K562 (cell line): ENCODE results near the gene AP2A2. TPM values are rescaled to one million over a fixed set of nuclear protein-coding genes. Genes with fewer than 3 reads are reported as not detected.

ENCODE experiments used
- ATAC-seq: fragments of 200-7000 bp; cut with Tn5 transposase; 3 replicates; pipeline ENCODE4 v1.9.1; 2020; ENCODE audit warnings: moderate library complexity
- BruUV-seq: library from RNA; stranded (reverse); fragments of 400-500 nt; replicated peaks from 2 replicates; lab custom pipeline; 2021; lab: Mats Ljungman, UMichigan
- CTCF ChIA-PET: fragments of 300-600 bp; formaldehyde crosslinking; extraction: SDS; loops from one replicate; lab custom pipeline; 2021; ENCODE audit warnings: low intra/inter-chr PET ratio; lab: Yijun Ruan, JAX
- POLR2A ChIA-PET: fragments of 300-600, 350-650 bp; sonication (Branson Sonifier 250); formaldehyde crosslinking; extraction: SDS; loops from one replicate; lab custom pipeline; 2021; ENCODE audit warnings: antibody characterized with exemption, inconsistent platforms; lab: Yijun Ruan, JAX
- DNase-seq, 4 experiments: peaks; one replicate each; pipeline versions ENCODE4 v3.0.0 to v3.0.0-alpha.2; 2011 to 2018; ENCODE audit warnings: low spot score in 3 of 4, mixed read lengths in 3 of 4; ENCODE audit errors: extremely low read depth in 1 of 4
- FAIRE-seq: peaks from 2 replicates; lab custom pipeline; 2011; peaks lifted over from hg19 to GRCh38; lab: Jason Lieb, UNC
- H2AFZ ChIP-seq: 2 replicates; pipeline ENCODE4 v1.6.0; 2011; ENCODE audit warnings: low read depth, low read length, control low read depth, inconsistent platforms
- H3K27ac ChIP-seq: fragments of 200-600 bp; 3 replicates; pipeline ENCODE4 v1.8.0; 2011; ENCODE audit warnings: low read depth, mild to moderate bottlenecking, control low read depth, inconsistent platforms, low read length, moderate library complexity, mixed read lengths; ENCODE audit errors: extremely low read depth
- H3K27me3 ChIP-seq, 2 experiments: fragments of 300-600 bp in 1 of 2; 2 replicates in 1 of 2; 3 replicates in 1 of 2; pipeline versions ENCODE4 v1.6.0 to v1.8.0; 2011; ENCODE audit warnings: inconsistent platforms in 2 of 2, low read length in 2 of 2, mild to moderate bottlenecking in 1 of 2, mixed read lengths in 1 of 2, moderate library complexity in 1 of 2; ENCODE audit not compliant: control insufficient read depth in 2 of 2, insufficient read depth in 2 of 2
- H3K36me3 ChIP-seq: fragments of 300-600 bp; 3 replicates; pipeline ENCODE4 v1.8.0; 2011; ENCODE audit warnings: mild to moderate bottlenecking, low read length, inconsistent platforms; ENCODE audit not compliant: control insufficient read depth, insufficient read depth
- H3K4me1 ChIP-seq, 2 experiments: fragments of 200-600 bp in 1 of 2; replicated peaks in 1 of 2; 2 replicates in 1 of 2; 3 replicates in 1 of 2; pipeline versions ENCODE4 v1.5.1 to v1.8.0; 2011; ENCODE audit warnings: inconsistent platforms in 2 of 2, low read length in 2 of 2, mild to moderate bottlenecking in 1 of 2, mixed read lengths in 1 of 2, moderate library complexity in 1 of 2; ENCODE audit not compliant: control insufficient read depth in 2 of 2, insufficient read depth in 2 of 2
- H3K4me2 ChIP-seq: 2 replicates; pipeline ENCODE4 v1.6.1; 2011; ENCODE audit warnings: low read length, control low read depth, inconsistent platforms, mixed read lengths; ENCODE audit not compliant: insufficient read depth
- H3K4me3 ChIP-seq: fragments of 200-600 bp; sonication (generic), shearing (Covaris generic); 2 replicates; pipeline ENCODE4 v1.5.1; 2016; ENCODE audit warnings: control low read depth, inconsistent platforms
- H3K79me2 ChIP-seq: fragments of 200-600 bp; 3 replicates; pipeline ENCODE4 v1.8.0; 2011; ENCODE audit warnings: low read length, inconsistent platforms; ENCODE audit not compliant: control insufficient read depth, insufficient read depth
- H3K9ac ChIP-seq, 2 experiments: 2 replicates each; pipeline versions ENCODE4 v1.6.0 to v1.6.1; 2011; ENCODE audit warnings: low read depth in 2 of 2, low read length in 2 of 2, control low read depth in 1 of 2, inconsistent platforms in 1 of 2, mild to moderate bottlenecking in 1 of 2, mixed read lengths in 1 of 2; ENCODE audit not compliant: insufficient read depth in 1 of 2
- H3K9me1 ChIP-seq: one replicate; pipeline ENCODE4 v1.6.0; 2011; ENCODE audit warnings: inconsistent platforms, mild to moderate bottlenecking, low read length, moderate library complexity; ENCODE audit not compliant: control insufficient read depth, insufficient read depth
- H3K9me3 ChIP-seq: replicated peaks from 2 replicates; pipeline ENCODE4 v1.5.1; 2011; ENCODE audit warnings: low read depth, low read length, inconsistent platforms; ENCODE audit not compliant: control insufficient read depth, insufficient read depth
- H4K20me1 ChIP-seq: replicated peaks from 2 replicates; pipeline ENCODE4 v1.6.1; 2011; ENCODE audit warnings: low read length, inconsistent platforms, mixed read lengths; ENCODE audit not compliant: control insufficient read depth, insufficient read depth
- ATF7 ChIP-seq: fragments of 450-650 bp; IDR thresholded peaks from 2 replicates; pipeline ENCODE4 v1.7.1; 2014; ENCODE audit warnings: mild to moderate bottlenecking, moderate library complexity
- BRD9 ChIP-seq: fragments of 450-650 bp; IDR thresholded peaks from 2 replicates; pipeline ENCODE4 v1.6.1; 2018; ENCODE audit warnings: low read depth; ENCODE audit not compliant: partially characterized antibody
- ELF1 ChIP-seq: fragments of 200-800 bp; sonication (Bioruptor generic); IDR thresholded peaks from 2 replicates; pipeline ENCODE4 v1.6.1; 2016; ENCODE audit warnings: missing genetic modification characterization, missing compliant biosample characterization
- EP300 ChIP-seq: IDR thresholded peaks from 2 replicates; pipeline ENCODE4 v1.6.1; 2012; ENCODE audit warnings: low read length, improper control_type of control experiment
- MAFG ChIP-seq: fragments of 450-650 bp; conservative IDR thresholded peaks from 2 replicates; pipeline ENCODE4 v1.6.1; 2016; ENCODE audit warnings: missing genetic modification characterization, missing compliant biosample characterization
- MAFK ChIP-seq: IDR thresholded peaks from 2 replicates; pipeline ENCODE4 v1.6.1; 2011; ENCODE audit warnings: low read length, improper control_type of control experiment
- MBD2 ChIP-seq: sonication (generic); IDR thresholded peaks from 2 replicates; pipeline ENCODE4 v1.6.1; 2016; ENCODE audit warnings: low read depth, borderline replicate concordance
- MXI1 ChIP-seq: IDR thresholded peaks from 2 replicates; pipeline ENCODE4 v1.6.1; 2011; ENCODE audit warnings: low read depth, mild to moderate bottlenecking, improper control_type of control experiment, low read length
- NELFE ChIP-seq: IDR thresholded peaks from 2 replicates; pipeline ENCODE4 v1.6.1; 2011; ENCODE audit warnings: mild to moderate bottlenecking; ENCODE audit not compliant: insufficient read depth, insufficient read length
- NFE2 ChIP-seq: IDR thresholded peaks from 2 replicates; pipeline ENCODE4 v1.6.1; 2014; ENCODE audit warnings: antibody characterized with exemption, low read depth
- RAD51 ChIP-seq: fragments of 450-650 bp; IDR thresholded peaks from 2 replicates; pipeline ENCODE4 v1.7.1; 2016; ENCODE audit warnings: low read depth, mild to moderate bottlenecking, borderline replicate concordance
- SIX5 ChIP-seq, 2 experiments: IDR thresholded peaks; 2 replicates each; pipeline ENCODE4 v1.6.1; 2011; ENCODE audit warnings: low read length in 2 of 2, borderline replicate concordance in 1 of 2, low read depth in 1 of 2, mild to moderate bottlenecking in 1 of 2, moderate library complexity in 1 of 2; ENCODE audit not compliant: insufficient read depth in 1 of 2
- TAF7 ChIP-seq: fragments of 450-650 bp; IDR thresholded peaks from 2 replicates; pipeline ENCODE4 v1.6.1; 2016; ENCODE audit warnings: missing genetic modification characterization, missing compliant biosample characterization
- ZBTB34 ChIP-seq: fragments of 250-450 bp; sonication (Bioruptor Pico); IDR thresholded peaks from 2 replicates; pipeline ENCODE4 v1.8.0; 2021; ENCODE audit warnings: mild to moderate bottlenecking, moderate library complexity
- ZBTB7A ChIP-seq: IDR thresholded peaks from 2 replicates; pipeline ENCODE4 v1.6.1; 2011; ENCODE audit warnings: low read depth, mild to moderate bottlenecking, low read length, moderate library complexity, borderline replicate concordance; ENCODE audit not compliant: control insufficient read depth
- ZFPM2 ChIP-seq: fragments of 250-450 bp; sonication (Bioruptor Pico); IDR thresholded peaks from 2 replicates; pipeline ENCODE4 v1.5.1; 2022; ENCODE audit warnings: mild to moderate bottlenecking
- ZFX ChIP-seq: sonication (generic); formaldehyde crosslinking; IDR thresholded peaks from 2 replicates; pipeline ENCODE4 v1.8.0; 2022; ENCODE audit warnings: mild to moderate bottlenecking, missing genetic modification reagents, moderate library complexity
- ZNF197 ChIP-seq: fragments of 200-800 bp; sonication (Bioruptor generic); IDR thresholded peaks from 2 replicates; pipeline ENCODE4 v1.6.1; 2016; ENCODE audit warnings: low read depth, missing genetic modification characterization, missing compliant biosample characterization
- ZNF24 ChIP-seq: fragments of 450-650 bp; IDR thresholded peaks from 2 replicates; pipeline ENCODE4 v1.6.1; 2016
- ZNF316 ChIP-seq: fragments of 450-650 bp; IDR thresholded peaks from 2 replicates; pipeline ENCODE4 v1.6.1; 2016
- ZNF436 ChIP-seq: fragments of 250-450, 450-650 bp; sonication (Bioruptor Pico); formaldehyde crosslinking; IDR thresholded peaks from 2 replicates; pipeline ENCODE4 v1.7.0; 2020; ENCODE audit warnings: mild to moderate bottlenecking
- ZNF695 ChIP-seq: fragments of 450-650 bp; formaldehyde crosslinking; IDR thresholded peaks from 2 replicates; pipeline ENCODE4 v1.4.0; 2020; ENCODE audit warnings: mild to moderate bottlenecking, moderate library complexity
- ZNF830 ChIP-seq: fragments of 250-450 bp; sonication (Bioruptor Pico); IDR thresholded peaks from 2 replicates; pipeline ENCODE4 v1.5.0; 2021; ENCODE audit warnings: mild to moderate bottlenecking
- WGBS: fragments of 100-300 bp; shearing (Covaris generic); methylation state at CpG from one replicate; pipeline ENCODE4 v1.1.6; 2016; ENCODE audit warnings: low coverage, mixed read lengths; ENCODE audit not compliant: insufficient coverage; ENCODE audit errors: missing lambda C conversion rate; 5-methylcytosine and 5-hydroxymethylcytosine counted together
- in situ Hi-C: fragments of 300-500 bp; cut with MboI; formaldehyde crosslinking; loops from 4 replicates; pipeline ENCODE4 v1.15.0; 2018; ENCODE audit warnings: inconsistent platforms, mixed read lengths
- intact Hi-C: fragments of 100-400 bp; cut with micrococcal nuclease; formaldehyde crosslinking; loops from 2 replicates; pipeline ENCODE4 v1.14.2; 2022
- polyA plus RNA-seq, 8 experiments: library from polyadenylated mRNA; depleted of rRNA in 4 of 8; stranded (reverse) in 5 of 8; unstranded in 3 of 8; fragments of >200 nt; fragmentation: Nextera tagmentation in 2 of 8; fragmentation: Illumina TruSeq in 1 of 8; extraction: Ambion mirVana in 2 of 8; extraction: Trizol in 1 of 8; gene quantifications; 2 replicates each; pipeline versions ENCODE4 v1.2.1 to v1.2.3, GENCODE V29; 2011 to 2014; ENCODE audit warnings: inconsistent platforms in 1 of 8, missing spikeins in 1 of 8
- total RNA-seq, 7 experiments: library from RNA; depleted of rRNA in 6 of 7; stranded (reverse); fragments of >200 nt in 6 of 7; fragmentation: Illumina TruSeq in 2 of 7; extraction: Trizol in 2 of 7; gene quantifications; 2 replicates each; pipeline versions ENCODE4 v1.2.1 to v1.2.3, GENCODE V29; 2011 to 2021; ENCODE audit warnings: low replicate concordance in 1 of 7

AP2A2 gene
- total and polyA plus RNA-seq, 9 of the 15 experiments (the other 6 are each of a cell fraction or from before 2014, with no cell fraction given) = 0.69 to 41.7 (median 15.2) TPM

- peak; percentile 61 for FAIRE-seq
- WGBS = 35% methylated on average over 13 of the region's 15 CpGs
- TF ChIP-seq ZBTB7A (0 out of 2 replicates have a peak, but pooled peaks have one; percentile 37), ZNF197 (CRISPR knock-in tag) (no peak), RAD51 (no peak), ZNF830 (CRISPR knock-in tag) (no peak), ZNF24 (no peak), MAFG (0 out of 2 replicates have a peak, but pooled peaks have one; percentile 43), TAF7 (tag) (no peak), ELF1 (tag) (no peak), ZNF316 (peak; percentile 45), EP300 (no peak), ZNF695 (CRISPR knock-in tag) (no peak), MBD2 (no peak), MXI1 (no peak), NFE2 (peak; percentile 63; the same call in 1 of the 2 replicates), ZNF436 (CRISPR knock-in tag) (no peak), SIX5 (IDR thresholded peaks at IDR 0.05; ENCODE audit: borderline replicate concordance in 1 of 2, insufficient read depth in 1 of 2, low read depth in 1 of 2, low read length in 2 of 2) (no peak), MAFK (0 out of 2 replicates have a peak, but pooled peaks have one; percentile 21), ZFPM2 (no peak), ZFX (CRISPR knock-in tag) (peak; percentile 23; the same call in 1 of the 2 replicates), ZBTB34 (no peak), ATF7 (no peak), NELFE (no peak), BRD9 (no peak)
Measured at GRCh38 chr11:921921-922678, 3.6 kb upstream of the AP2A2 start.

More at GRCh38 chr11:921921-922678, 3.6 kb upstream of the AP2A2 start:
- POLR2A ChIA-PET = interaction anchor here (0.6 to 1.7 kb wide), 4 partner anchors 11 to 32 kb away, joined by 3 to 5 read pairs (median 4); no protein-coding TSS in a partner anchor
- CTCF ChIA-PET = no interaction called here
- Histone ChIP-seq H3K27me3 (no peaks in the 10 kb centered on the region), H3K4me1 (peaks cover 19 to 51% of the 10 kb centered on the region in 2 experiments), H3K9ac (peak overlapping the region; percentile 23 to 31; a peak in 3 of 4 replicates), H3K36me3 (peaks cover 3% of the 10 kb centered on the region; the same call in 1 of the 3 replicates), H3K9me1 (peaks cover 4% of the 10 kb centered on the region), H3K79me2 (peaks cover 13% of the 10 kb centered on the region), H3K4me2 (peak overlapping the region; percentile 35; the same call in 1 of the 2 replicates), H2AFZ (peak overlapping the region; percentile 65), H3K4me3 (no peak overlapping the region), H4K20me1 (no peaks in the 10 kb centered on the region; the same call in 1 of the 2 replicates), H3K9me3 (no peaks in the 10 kb centered on the region), H3K27ac (no peak overlapping the region; the same call in 2 of the 3 replicates)
- no TSS peak for BruUV-seq
- in situ Hi-C loops (no loop called here), intact Hi-C loops (no loop called here)
- ATAC-seq (peak; percentile 33), DNase-seq (peak; percentile 55 to 63 (median 59))
